C4-2B (cell line): ENCODE measurements around the gene BRD1.

ENCODE experiments used
- H3K27ac ChIP-seq: fragments of 450-650 bp; 2 replicates; pipeline ENCODE4 v1.5.1; 2017
- ZFX ChIP-seq: fragments of 450-650 bp; IDR thresholded peaks from 2 replicates; pipeline ENCODE4 v1.6.1; 2017
- TF ChIP-seq, protein P1 (sequence below): fragments of 450-650 bp; conservative IDR thresholded peaks from 2 replicates; pipeline ENCODE4 v1.5.1; 2017; ENCODE audit warnings: mild to moderate bottlenecking

BRD1 gene

DNA sequence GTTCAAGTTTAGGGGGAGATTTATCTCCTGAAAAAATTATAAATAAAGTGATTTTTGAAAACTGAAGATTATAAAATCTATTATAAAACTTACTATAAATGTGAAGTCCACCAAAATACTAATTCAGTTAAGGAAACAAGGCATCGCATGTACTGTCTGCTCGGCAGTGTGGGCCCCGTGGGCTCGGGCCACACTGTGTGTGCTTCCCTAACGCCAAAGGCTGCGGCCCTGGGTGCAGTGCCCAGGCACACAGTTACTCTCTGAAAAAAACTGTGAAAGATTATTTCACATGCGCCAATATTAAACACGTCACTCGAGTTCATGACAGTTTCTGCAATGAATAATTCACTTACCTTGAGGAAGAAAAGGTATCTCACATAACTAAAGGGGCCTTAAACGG is 39.8 kb downstream of the BRD1 start:
- TF ChIP-seq ZFX = no peak
- TF ChIP-seq, protein P1, sequence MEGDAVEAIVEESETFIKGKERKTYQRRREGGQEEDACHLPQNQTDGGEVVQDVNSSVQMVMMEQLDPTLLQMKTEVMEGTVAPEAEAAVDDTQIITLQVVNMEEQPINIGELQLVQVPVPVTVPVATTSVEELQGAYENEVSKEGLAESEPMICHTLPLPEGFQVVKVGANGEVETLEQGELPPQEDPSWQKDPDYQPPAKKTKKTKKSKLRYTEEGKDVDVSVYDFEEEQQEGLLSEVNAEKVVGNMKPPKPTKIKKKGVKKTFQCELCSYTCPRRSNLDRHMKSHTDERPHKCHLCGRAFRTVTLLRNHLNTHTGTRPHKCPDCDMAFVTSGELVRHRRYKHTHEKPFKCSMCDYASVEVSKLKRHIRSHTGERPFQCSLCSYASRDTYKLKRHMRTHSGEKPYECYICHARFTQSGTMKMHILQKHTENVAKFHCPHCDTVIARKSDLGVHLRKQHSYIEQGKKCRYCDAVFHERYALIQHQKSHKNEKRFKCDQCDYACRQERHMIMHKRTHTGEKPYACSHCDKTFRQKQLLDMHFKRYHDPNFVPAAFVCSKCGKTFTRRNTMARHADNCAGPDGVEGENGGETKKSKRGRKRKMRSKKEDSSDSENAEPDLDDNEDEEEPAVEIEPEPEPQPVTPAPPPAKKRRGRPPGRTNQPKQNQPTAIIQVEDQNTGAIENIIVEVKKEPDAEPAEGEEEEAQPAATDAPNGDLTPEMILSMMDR = no peak
- H3K27ac ChIP-seq = no peak overlapping the region

DNA sequence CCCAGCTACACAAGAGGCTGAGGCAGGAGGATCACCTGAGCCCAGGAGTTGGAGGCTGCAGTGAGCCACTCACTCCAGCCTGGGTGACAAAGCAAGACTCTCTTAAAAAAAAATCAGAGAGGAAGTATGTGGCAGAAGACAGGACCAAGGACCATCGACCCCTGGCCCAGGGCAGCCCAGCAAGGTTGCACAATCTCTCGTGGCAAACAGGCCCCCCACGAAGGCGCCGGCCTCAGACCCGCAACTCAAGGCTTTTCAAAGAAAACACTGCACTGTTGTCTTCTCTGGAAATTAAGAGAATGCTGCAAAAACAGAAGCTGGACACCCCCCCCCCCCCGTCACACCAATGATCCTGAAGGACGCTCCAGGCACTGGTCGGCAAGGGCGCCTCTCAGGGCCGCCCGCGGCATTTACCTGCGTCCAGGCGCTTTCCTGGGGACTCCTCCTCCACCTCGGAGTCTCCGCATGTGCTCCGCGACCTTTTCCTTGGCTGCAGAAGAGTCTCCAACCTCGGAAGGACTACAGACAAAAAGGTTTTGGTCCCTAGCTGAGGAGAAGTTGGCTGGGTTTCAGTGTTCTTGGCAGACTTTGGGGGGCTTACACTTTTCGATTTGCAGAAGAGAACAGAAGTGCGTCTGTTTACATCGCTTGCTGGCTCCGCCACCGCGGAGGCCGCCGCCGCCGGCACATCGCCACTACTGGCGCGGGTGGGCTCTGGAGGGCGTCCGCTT is 40.5 kb downstream of the BRD1 start:
- H3K27ac ChIP-seq = no peak overlapping the region
- TF ChIP-seq, protein P1 = no peak
- TF ChIP-seq ZFX = no peak

DNA sequence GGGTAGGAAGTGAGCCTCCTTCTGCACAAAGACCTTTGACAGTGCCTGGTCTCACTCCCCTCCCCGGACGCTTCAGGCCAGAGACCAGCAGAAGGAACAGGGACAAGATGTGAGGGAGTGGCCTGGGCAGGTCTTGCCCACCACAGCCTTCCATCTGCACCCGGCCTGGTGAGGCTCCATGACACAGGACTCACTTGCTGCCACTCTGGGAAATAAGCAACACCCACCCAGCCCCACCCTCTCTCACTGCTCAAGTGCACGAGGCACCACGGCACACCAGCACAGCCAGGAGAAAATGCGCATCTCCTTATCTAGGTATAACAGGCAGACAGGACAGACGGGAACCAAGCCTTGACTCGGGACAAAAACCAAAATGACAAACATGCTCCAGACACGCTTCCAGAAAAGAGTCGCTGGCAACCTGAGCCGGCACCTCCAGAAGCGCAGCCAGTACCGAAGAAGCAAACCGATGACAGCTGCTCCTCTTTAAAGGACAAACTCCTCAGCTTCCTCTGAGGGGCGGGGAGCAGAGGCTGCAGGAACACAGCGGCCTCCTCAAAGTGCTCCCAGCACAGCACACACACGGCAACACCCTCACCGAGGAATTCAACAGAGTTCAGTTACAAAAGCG is 41.7 kb downstream of the BRD1 start:
- no peak overlapping the region for H3K27ac ChIP-seq
- TF ChIP-seq ZFX = no peak
- TF ChIP-seq, protein P1 = no peak

DNA sequence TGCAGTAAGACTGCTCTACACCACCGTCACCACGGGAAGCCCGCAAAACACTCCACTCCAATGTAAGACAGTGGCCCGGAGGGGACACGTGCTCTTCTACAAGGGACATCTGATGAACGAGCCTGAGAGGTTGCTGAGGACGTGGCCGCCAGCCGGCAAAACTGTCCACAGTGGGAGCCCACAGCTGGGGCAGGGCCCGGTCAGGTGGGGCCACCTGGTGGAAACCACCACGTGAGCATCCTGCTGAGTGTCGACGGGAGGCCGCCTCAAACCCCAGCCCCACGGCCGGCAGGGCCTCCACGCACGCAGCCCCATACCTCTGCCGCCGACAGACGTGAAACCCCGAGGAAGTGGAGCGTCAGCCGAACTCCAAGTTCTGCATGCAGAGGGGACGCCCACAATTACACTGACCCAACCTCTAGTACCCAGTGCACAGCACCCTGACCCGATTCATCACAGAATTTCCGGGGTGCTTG is 42.6 kb downstream of the BRD1 start:
- no peak for TF ChIP-seq ZFX
- TF ChIP-seq, protein P1 = no peak

DNA sequence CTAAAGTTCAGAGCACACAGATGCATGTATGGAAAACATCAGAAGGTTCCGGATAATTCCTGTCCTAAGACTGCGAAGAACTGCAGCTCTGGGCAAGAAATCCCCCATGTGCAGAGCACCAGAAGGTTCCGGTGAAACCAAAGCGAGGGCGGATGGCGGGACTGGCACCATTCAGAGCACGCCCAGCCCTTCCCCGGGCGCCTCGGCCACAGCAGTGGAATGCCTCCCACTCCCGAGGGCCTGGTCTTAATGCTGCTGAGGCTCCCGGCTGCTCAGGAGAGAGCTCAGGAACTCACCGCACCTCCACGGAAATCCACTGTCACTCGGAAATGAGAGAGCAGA is 43.1 kb downstream of the BRD1 start:
- TF ChIP-seq, protein P1 = no peak
- no peak for TF ChIP-seq ZFX
- H3K27ac ChIP-seq = no peak overlapping the region

More for the DNA sequence above, 42.6 kb downstream of the BRD1 start:
- no peak overlapping the region for H3K27ac ChIP-seq

DNA sequence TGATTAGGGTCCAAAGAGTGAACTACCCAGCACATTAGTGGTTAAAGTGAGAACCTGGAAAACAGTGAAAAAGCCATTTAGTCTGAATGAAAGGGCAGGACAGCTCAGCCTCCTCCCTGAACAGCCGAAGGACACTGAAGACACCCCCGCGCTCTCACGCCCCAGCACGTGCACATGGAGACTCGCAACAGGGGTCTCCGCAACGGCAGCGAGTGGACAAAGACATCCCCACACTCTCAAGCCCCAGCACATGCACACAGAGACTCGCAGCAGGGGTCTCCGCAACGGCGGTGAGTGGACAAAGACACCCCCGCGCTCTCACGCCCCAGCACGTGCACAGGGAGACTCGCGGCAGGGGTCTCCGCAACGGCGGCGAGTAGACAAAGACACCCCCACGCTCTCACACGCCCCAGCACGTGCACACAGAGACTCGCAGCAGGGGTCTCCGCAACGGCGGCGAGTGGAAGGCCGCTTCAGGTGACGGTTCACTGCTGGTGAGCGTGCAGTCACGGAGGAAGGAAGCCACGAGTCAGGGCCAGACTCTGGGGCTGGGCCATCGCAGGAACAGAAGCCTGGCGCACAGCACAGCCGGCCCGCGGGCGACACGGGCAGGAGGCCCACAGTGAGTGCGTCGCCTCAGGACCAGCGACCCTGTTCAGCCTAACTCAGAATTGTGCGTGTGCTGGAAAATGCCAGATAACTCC is 43.6 kb downstream of the BRD1 start:
- TF ChIP-seq ZFX = no peak
- TF ChIP-seq, protein P1 = no peak
- no peak overlapping the region for H3K27ac ChIP-seq
